Lower lobe of right lung (tissue), 2 donors: ENCODE results near the gene ELP4. TPM values are rescaled to one million over a fixed set of nuclear protein-coding genes. Genes with fewer than 3 reads are reported as not detected.
"Not testable (repeated sequence)": the region's sequence is repeated elsewhere in the genome, so short reads cannot be mapped to it uniquely, and the experiment has no call there.

Source experiments
- ATAC-seq, 2 donors: fragments of 200-7000 bp; cut with Tn5 transposase; one replicate each; pipeline ENCODE4 v1.9.1; 2020 to 2022; ENCODE audit warnings: mild to moderate bottlenecking in 2 of 2, moderate library complexity in 2 of 2
- DNase-seq: peaks from one replicate; pipeline ENCODE4 v3.0.0-alpha.2; 2020
- H3K27ac ChIP-seq: fragments of 200-600 bp; one replicate; pipeline ENCODE4 v1.8.0; 2022
- H3K27me3 ChIP-seq: fragments of 200-600 bp; one replicate; pipeline ENCODE4 v1.8.0; 2022; ENCODE audit warnings: low read depth
- H3K36me3 ChIP-seq: fragments of 200-600 bp; one replicate; pipeline ENCODE4 v1.8.0; 2022; ENCODE audit warnings: mild to moderate bottlenecking
- H3K4me1 ChIP-seq: fragments of 200-600 bp; one replicate; pipeline ENCODE4 v1.8.0; 2022
- H3K4me3 ChIP-seq: fragments of 200-600 bp; one replicate; pipeline ENCODE4 v1.8.0; 2022; ENCODE audit warnings: mild to moderate bottlenecking
- H3K9me3 ChIP-seq: fragments of 200-600 bp; one replicate; pipeline ENCODE4 v1.8.0; 2022
- intact Hi-C: fragments of 100-400 bp; cut with DNase I; formaldehyde crosslinking; loops from one replicate; pipeline ENCODE4 v1.11.0; 2022
- total RNA-seq: library from RNA; stranded (reverse); fragmentation: NEBNext Ultra II Directional; extraction: Animal tissue kit (Norgen Biotek cat#: 25700); gene quantifications from one replicate; pipeline ENCODE4 v1.2.1, GENCODE V29; 2021
- TF ChIP-seq, protein P1 (sequence below): fragments of 200-600 bp; IDR thresholded peaks from one replicate; pipeline ENCODE4 v1.8.0; 2022; ENCODE audit warnings: antibody characterized with exemption, mild to moderate bottlenecking
- donor health status: DM: no; HTN: yes; CAD: no; lungs with severe emphysema.

ELP4 gene
- total RNA-seq, 1 donor from 2014 or later = 22.1 TPM

DNA sequence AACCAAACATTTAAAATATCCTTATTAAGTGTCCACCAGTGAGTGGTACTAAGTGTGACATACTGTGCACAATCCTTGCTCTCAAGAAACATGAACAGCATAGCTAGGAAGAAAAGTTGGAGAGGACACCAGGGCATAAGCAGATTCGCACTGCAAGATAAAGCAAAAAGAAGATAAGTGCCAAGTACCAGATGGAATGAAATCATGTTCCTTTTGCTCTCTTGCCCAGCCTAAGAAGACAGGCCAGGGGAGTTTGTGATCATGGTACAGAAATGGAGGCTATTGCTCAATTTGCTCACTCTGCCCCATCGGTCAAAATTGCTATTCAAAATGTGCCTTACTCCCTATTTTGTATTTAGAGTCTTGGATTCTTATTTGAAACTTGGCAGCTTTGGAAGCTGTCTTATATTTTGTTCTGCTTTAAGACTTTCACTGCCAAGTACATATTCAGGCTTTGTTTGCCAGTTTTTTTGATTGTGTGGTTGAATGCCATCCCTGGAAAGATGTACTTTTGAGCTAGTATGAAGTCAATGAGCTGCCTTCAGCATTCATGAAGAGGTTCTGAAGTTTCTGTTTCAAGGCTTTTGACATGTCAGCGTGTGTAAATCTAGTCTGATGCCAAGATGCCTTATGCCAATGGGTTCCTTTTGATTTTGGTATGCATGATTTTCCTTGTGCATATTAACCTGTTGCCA lies 211.3 kb downstream of the ELP4 start:
- TF ChIP-seq, protein P1, sequence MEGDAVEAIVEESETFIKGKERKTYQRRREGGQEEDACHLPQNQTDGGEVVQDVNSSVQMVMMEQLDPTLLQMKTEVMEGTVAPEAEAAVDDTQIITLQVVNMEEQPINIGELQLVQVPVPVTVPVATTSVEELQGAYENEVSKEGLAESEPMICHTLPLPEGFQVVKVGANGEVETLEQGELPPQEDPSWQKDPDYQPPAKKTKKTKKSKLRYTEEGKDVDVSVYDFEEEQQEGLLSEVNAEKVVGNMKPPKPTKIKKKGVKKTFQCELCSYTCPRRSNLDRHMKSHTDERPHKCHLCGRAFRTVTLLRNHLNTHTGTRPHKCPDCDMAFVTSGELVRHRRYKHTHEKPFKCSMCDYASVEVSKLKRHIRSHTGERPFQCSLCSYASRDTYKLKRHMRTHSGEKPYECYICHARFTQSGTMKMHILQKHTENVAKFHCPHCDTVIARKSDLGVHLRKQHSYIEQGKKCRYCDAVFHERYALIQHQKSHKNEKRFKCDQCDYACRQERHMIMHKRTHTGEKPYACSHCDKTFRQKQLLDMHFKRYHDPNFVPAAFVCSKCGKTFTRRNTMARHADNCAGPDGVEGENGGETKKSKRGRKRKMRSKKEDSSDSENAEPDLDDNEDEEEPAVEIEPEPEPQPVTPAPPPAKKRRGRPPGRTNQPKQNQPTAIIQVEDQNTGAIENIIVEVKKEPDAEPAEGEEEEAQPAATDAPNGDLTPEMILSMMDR = no peak
- Histone ChIP-seq H3K9me3 (no peaks in the 10 kb centered on the region), H3K27ac (no peak overlapping the region), H3K36me3 (no peaks in the 10 kb centered on the region), H3K27me3 (no peaks in the 10 kb centered on the region), H3K4me3 (no peak overlapping the region), H3K4me1 (no peaks in the 10 kb centered on the region)
- intact Hi-C loops = no loop called here
- ATAC-seq = no peak
- DNase-seq = no peak

DNA sequence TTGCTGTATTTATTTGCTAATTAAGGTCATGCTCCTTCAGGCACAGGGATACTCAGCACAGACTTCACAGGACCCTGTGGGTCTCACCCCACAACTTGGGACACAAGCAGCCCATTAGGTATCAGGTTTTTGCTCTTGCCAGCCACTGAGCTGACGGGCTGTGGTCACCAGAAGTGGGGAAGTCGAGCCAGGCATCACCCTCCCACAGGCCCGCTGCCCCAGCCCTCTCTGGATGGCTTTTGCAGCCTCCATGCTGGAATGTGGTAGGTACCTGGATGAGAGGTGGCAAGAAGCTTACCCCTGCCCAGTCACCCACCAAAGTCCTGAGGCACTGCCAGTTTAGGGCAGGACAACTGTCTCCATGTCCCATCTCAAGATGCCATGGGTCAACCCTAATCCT lies 213.2 kb downstream of the ELP4 start:
- Histone ChIP-seq H3K4me1 (no peaks in the 10 kb centered on the region), H3K9me3 (no peaks in the 10 kb centered on the region), H3K27ac (no peak overlapping the region), H3K27me3 (no peaks in the 10 kb centered on the region), H3K4me3 (no peak overlapping the region), H3K36me3 (no peaks in the 10 kb centered on the region)
- TF ChIP-seq, protein P1 = no peak
- ATAC-seq (no peak), DNase-seq (no peak)
- intact Hi-C loops = no loop called here

DNA sequence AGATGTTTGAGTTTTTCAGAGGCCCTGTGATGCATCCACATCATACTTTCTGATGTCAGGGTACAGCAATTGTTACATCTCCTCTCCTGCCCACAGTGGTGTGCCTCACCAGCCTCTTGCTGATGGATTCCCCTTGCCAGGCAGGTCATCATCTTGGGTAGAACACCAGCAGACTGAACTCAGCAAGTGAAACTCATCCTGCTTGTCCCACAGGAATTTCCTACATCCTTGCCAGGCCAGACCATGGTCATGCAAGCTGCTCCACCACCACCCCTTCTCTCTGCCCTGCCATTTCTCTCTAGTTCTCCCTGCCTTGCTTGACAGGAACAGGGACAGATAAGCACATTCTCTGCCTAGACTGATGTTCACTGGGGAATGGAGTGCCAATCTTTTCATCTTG lies 215.6 kb downstream of the ELP4 start:
- Histone ChIP-seq H3K4me1 (no peaks in the 10 kb centered on the region), H3K9me3 (no peaks in the 10 kb centered on the region), H3K4me3 (no peak overlapping the region), H3K36me3 (no peaks in the 10 kb centered on the region), H3K27ac (no peak overlapping the region), H3K27me3 (no peaks in the 10 kb centered on the region)
- DNase-seq (no peak), ATAC-seq (no peak)
- intact Hi-C loops = no loop called here
- TF ChIP-seq, protein P1 = no peak

DNA sequence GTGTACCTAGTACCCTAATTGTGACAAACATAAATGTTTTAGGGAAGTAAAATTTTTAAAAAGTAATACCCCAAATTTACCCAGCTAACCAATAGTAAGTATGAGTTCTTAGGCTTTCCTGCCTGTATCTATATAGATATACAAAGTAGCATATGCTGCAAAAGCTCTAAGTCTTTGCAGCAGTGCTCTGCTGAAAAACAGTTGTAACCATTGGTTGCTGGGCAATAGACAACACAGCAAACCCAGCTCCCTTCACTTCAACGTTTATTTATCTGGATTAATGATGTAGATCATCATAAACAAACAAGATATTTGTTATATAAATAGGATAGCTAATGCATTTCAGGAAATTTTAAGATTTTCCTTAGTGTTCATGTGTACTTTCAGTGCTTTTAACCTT lies 218.9 kb downstream of the ELP4 start:
- TF ChIP-seq, protein P1 = no peak
- ATAC-seq (no peak), DNase-seq (no peak)
- intact Hi-C loops = no loop called here
- Histone ChIP-seq H3K36me3 (no peaks in the 10 kb centered on the region), H3K9me3 (no peaks in the 10 kb centered on the region), H3K27me3 (no peaks in the 10 kb centered on the region), H3K4me1 (no peaks in the 10 kb centered on the region), H3K4me3 (no peak overlapping the region), H3K27ac (no peak overlapping the region)

DNA sequence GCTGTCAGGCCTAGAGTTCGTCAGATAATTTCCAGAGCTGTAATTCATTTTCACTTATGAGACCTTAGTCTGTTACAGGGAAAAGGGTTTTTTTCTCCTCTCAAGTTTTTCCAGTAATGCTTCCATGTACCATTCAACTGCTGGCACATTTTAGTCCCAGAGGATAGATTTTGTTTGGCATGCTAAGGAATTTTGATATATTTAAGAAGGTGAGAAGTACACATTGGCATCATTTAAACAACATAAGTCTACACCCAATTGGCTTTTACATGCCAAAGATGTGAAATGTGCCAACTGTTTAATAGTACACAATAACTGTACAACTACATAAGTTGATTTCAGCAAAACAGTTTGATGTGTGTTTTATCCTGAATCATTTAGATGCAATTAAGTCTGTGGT lies 230.6 kb downstream of the ELP4 start:
- Histone ChIP-seq H3K4me1 (no peaks in the 10 kb centered on the region), H3K4me3 (no peak overlapping the region), H3K27ac (no peak overlapping the region), H3K27me3 (no peaks in the 10 kb centered on the region), H3K9me3 (peaks cover 19% of the 10 kb centered on the region), H3K36me3 (no peaks in the 10 kb centered on the region)
- DNase-seq = no peak
- ATAC-seq = no peak
- TF ChIP-seq, protein P1 = no peak
- intact Hi-C loops = no loop called here

DNA sequence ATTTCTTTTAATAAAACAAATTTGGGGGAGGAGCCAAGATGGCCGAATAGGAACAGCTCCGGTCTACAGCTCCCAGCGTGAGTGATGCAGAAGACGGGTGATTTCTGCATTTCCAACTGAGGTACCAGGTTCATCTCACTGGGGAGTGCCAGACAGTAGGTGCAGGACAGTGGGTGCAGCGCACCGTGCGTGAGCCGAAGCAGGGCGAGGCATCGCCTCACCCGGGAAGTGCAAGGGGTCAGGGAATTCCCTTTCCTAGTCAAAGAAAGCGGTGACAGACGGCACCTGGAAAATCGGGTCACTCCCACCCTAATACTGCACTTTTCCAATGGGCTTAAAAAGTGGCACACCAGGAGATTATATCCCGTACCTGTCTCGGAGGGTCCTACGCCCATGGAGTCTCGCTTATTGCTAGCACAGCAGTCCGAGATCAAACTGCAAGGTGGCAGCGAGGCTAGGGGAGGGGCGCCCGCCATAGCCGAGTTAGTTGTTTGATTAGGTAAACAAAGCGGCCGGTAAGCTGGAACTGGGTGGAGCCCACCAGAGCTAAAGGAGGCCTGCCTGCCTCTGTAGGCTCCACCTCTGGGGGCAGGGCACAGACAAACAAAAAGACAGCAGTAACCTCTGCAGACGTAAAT lies 231.3 kb downstream of the ELP4 start:
- intact Hi-C loops, H3K27me3 ChIP-seq, H3K4me3 ChIP-seq, H3K27ac ChIP-seq, H3K4me1 ChIP-seq, DNase-seq, H3K36me3 ChIP-seq, ATAC-seq: not testable (repeated sequence)
- peaks cover 19% of the 10 kb centered on the region for H3K9me3 ChIP-seq
